ENCODE measurements around the gene SGCD.

GRCh38 chr5:156556666-156557406, 229.9 kb downstream of the SGCD start:
- TF ChIP-seq ELF4 (IDR thresholded peaks at IDR 0.05), result no peak
- no peak for TF ChIP-seq SP1 (IDR thresholded peaks at IDR 0.05)
- no peak for TF ChIP-seq NFRKB (IDR thresholded peaks at IDR 0.05)
- no peak for TF ChIP-seq CTBP1 (IDR thresholded peaks at IDR 0.05; ENCODE audit: borderline replicate concordance)
- TF ChIP-seq PKNOX1 (IDR thresholded peaks at IDR 0.05), result no peak
- no peak for TF ChIP-seq FOXM1 (IDR thresholded peaks at IDR 0.05; ENCODE audit: borderline replicate concordance)

All from HEK293T (cell line).